NOMO-1 treated with dmso at 0.1 percent for 144 hours (cell line): Measurements from ENCODE around the gene PAAF1.

Experiments
- DNase-seq: peaks from one replicate; lab custom pipeline; 2025; ENCODE audit not compliant: unreplicated experiment; lab: John Stamatoyannopoulos, UW

The PAAF1 gene

GRCh38 chr11:73944085-73944484 is 67.3 kb downstream of the PAAF1 start:
- DNase-seq, result no peak

GRCh38 chr11:73944901-73945300 is 68.1 kb downstream of the PAAF1 start:
- DNase-seq, result no peak

DNA sequence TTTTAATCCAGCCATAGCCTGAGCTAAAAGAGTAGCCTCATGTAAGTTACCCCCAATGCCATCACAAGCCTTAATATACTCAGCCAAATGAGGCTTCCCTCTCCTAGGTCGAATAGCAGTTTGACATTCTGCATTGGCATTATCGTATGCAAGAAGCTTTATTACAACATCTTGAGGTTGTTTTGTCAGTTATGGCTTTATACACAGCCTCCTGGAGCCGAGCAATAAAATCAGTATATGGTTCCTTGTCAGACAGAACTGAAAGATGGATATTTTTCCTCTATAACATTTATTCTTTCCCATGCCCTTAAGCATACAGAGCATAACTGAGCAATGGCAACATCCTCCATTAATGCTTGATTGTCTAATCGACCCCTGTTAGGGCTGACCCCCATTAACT is 68.6 kb downstream of the PAAF1 start:
- DNase-seq, result peak; percentile 30

- DNase-seq, result no peak
Observed at GRCh38 chr11:73946798-73947458, 70.1 kb downstream of the PAAF1 start.

- no peak for DNase-seq
Observed at GRCh38 chr11:73949246-73949645, 72.4 kb downstream of the PAAF1 start.

GRCh38 chr11:73949912-73950311 is 73.1 kb downstream of the PAAF1 start:
- DNase-seq, result no peak

DNA sequence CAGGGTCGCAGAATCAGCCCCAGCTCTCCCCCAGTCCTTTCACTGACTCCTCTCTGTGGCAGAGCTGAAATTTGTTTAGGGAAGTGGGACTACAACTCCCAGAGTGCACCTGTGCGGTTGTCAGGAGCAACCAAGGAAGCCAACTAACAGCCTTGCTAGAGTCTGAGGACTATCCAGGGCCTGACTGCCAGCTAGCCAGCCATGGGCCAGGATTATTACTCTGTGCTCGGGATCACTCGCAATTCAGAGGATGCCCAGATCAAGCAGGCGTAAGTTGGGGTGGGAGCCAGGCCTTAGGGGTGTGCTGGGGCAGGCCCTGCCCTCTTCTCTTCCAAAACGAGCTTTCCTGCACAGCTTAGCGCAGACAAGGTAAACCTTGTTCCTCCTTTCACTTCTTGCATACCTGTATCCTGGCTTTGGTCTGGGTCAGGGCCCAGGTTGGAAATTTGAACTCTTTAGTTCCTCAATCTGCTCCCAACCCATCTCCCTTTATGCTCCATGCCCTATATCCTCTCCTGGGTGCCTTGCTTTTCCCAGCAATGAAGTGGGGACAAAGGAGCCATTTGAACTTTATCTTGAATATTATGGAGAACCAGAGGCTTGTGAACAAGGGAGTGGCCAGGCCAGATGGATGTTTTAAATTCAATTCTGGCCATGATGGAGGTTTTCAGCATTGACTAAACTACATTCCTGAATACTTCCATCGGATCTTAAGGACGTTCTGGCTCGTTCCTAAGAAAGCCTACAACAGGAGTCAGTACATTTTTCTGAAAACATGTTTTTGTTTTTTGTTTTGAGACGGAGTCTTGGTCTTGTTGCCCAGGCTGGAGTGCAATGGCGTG is 74.3 kb downstream of the PAAF1 start, which contains the start of gene DNAJB13:
Gene DNAJB13, plus strand, starts transcription at position 158 of the 842 bp plus-strand sequence. Its CDS starts 44 bp downstream, at position 202.
- DNase-seq, result no peak

DNA sequence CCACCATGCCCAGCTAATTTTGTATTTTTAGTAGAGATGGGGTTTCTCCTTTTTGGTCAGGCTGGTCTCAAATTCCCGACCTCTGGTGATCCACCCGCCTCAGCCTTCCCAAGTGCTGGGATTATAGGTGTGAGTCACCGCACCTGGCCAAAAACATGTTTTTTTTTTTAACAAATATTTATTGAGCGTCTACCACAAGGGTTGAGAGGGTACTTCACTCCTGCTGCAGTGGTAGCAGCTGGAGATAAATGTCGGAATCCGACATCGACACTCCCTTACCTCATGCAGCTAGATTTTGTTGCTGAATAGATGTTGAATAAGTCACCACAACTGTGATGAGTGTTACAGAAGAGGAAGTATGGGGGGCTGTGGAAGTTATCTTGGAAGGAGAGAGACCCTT is 75.0 kb downstream of the PAAF1 start:
- DNase-seq, result no peak

GRCh38 chr11:73956876-73957653 is 80.3 kb downstream of the PAAF1 start:
- no peak for DNase-seq

DNA sequence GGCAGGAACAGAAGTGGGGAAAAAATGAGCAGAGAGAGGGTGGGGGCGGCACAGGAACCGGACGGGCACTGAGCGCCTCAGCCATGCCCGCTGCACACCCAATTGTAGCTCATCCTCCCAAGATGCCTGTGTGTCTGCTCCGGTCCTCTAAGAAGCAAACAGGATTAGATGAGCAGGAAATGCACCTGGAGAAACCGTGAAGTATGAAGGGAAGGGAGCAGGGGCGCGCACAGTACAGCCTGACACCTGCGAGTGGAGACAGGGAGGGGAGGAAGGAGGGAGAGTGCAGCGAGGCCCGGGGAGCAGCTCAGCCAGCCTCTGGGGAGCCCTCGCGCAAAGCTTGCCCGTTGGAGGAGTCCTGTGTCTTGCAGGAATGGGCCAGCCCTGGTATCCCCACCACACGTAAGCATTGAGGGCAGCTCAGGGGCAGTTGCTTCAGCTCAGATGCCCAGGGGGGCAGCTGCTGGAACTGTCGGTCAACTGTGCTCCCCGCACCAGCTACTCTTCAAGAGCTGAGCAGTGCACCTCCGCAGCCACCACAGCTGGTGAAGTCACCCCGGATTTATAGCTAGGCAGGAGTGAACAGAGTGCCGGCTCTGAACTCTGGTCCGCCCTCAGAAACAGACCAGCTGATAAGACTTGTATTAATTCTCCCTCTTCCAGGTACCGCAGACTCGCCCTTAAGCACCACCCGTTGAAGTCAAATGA is 81.0 kb downstream of the PAAF1 start:
- no peak for DNase-seq

GRCh38 chr11:73958521-73959141 is 81.8 kb downstream of the PAAF1 start:
- no peak for DNase-seq

DNA sequence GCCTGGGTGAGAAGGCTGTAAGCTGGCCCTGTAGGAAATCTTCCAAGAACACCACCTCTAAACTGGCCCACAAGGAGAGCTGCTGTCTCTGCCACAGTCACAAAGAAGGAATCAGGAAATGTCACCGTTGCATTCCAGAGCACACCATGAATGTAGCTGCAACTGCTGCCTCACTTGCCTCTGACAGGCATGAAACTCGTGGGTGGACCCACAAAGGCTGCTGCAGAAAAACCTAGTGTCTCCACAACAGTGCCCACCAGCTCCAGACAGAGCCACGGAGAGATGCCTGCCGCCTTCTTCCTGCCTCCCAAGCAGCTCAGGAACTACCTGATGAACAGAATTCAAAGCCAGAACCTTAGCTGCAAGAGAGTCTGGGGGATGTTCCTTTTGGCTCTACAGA is 84.5 kb downstream of the PAAF1 start:
- no peak for DNase-seq

GRCh38 chr11:73962101-73962705 is 85.4 kb downstream of the PAAF1 start:
- no peak for DNase-seq

DNA sequence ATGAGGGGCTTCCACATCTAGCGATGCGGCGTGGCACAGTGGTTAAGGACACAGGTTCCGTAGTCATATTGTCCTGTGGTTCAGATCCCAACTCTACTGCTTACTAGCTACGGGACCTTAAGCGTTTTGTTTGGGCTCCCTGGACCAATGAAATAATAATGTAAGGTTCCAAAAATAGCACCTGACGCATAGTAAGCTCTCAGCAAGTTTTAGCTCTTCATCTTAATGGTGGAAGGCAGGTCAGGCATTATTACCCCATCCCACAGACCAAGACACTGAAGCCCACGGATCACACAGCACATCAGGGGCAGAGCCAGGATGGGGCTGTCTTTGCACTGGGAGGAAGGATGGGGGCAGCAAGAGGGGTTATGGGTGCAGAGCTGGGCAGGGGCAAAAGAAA is 87.1 kb downstream of the PAAF1 start:
- DNase-seq, result no peak

DNA sequence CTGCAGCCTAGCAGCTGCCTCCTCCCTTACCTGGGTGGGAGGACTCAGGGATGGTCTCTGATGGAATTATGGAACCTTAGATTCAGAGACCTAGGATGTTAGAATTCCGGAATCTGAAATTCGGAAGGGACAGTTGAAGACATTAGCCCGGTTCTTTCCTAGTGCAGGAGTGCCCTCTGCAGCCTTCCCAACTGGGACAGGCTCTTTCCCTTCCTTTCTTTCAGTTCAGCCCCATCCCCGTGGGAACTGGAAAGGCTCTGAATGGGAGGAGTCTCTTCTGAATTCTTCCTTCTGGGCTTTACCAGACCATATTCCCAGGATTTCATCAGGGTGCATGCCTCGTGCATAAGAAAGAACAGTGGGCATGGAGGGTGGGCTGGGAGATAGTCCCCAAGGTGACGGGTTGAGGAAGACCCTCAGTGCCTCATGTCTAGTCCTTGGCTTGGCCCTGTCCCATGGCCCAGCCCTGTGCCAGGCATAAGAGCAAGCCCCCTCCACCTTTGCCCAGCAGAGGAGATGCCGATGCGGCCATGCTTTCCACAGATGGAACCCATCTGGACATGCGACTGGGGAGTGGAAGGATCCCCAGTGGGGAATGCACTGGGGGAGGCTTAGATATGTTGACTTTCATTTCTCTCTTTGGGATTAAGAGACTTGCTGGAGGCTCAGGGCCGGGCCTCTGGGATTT is 88.4 kb downstream of the PAAF1 start:
- DNase-seq, result no peak

- no peak for DNase-seq
Observed at GRCh38 chr11:73965764-73966121, 88.9 kb downstream of the PAAF1 start.

DNA sequence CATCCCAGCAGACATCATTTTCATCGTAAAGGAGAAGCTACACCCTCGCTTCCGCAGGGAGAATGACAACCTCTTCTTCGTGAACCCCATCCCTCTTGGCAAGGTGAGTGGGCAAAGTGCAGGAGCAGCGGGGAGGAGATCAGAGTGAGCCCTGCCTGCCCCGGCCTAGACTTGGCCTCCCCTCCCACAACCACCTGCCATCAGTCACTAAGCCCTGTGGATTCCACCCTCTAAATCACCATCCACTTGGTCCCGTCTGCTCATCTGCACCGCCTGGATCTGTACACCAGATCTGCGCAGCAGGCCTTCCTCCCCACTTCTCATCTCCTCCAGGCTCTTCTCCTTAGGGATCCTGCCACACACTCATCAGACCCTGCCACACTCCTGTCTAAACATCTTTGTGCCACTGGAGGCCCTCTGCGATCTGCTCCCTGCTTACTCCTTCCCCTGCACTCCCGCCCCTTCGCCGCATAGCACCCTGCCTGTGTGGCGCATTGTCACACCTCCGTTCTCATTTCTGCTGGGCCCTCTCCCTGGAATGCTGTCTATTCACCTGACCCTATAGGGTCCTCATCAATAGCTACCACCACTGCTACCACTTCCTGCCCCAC is 91.7 kb downstream of the PAAF1 start:
- no peak for DNase-seq

GRCh38 chr11:73969091-73969490 is 92.3 kb downstream of the PAAF1 start:
- no peak for DNase-seq
